22Rv1 (cell line): ENCODE data around the gene FAM221B.

Source experiments
- ZFX ChIP-seq: fragments of 450-650 bp; IDR thresholded peaks from 2 replicates; pipeline ENCODE4 v1.6.1; 2017; ENCODE audit warnings: antibody characterized with exemption, borderline replicate concordance
- TF ChIP-seq, protein P1 (sequence below): fragments of 450-650 bp; IDR thresholded peaks from 2 replicates; pipeline ENCODE4 v1.5.1; 2017; ENCODE audit warnings: mild to moderate bottlenecking

- TF ChIP-seq, protein P1, sequence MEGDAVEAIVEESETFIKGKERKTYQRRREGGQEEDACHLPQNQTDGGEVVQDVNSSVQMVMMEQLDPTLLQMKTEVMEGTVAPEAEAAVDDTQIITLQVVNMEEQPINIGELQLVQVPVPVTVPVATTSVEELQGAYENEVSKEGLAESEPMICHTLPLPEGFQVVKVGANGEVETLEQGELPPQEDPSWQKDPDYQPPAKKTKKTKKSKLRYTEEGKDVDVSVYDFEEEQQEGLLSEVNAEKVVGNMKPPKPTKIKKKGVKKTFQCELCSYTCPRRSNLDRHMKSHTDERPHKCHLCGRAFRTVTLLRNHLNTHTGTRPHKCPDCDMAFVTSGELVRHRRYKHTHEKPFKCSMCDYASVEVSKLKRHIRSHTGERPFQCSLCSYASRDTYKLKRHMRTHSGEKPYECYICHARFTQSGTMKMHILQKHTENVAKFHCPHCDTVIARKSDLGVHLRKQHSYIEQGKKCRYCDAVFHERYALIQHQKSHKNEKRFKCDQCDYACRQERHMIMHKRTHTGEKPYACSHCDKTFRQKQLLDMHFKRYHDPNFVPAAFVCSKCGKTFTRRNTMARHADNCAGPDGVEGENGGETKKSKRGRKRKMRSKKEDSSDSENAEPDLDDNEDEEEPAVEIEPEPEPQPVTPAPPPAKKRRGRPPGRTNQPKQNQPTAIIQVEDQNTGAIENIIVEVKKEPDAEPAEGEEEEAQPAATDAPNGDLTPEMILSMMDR, result no peak
- TF ChIP-seq ZFX, result no peak
These were observed 23.8 kb upstream of the FAM221B start for GRCh38 chr9:35852267-35852815.
